ENCODE data around the gene SLC19A1. TPM values are rescaled to one million over a fixed set of nuclear protein-coding genes. Genes with fewer than 3 reads are reported as not detected.

The SLC19A1 gene
- total RNA-seq, 4 donors from 2014 or later, result 3.6 to 7.3 (median 5.0) TPM

GRCh38 chr21:45515241-45516061 lies 26.8 kb downstream of the SLC19A1 start:
- TF ChIP-seq POLR2A (IDR thresholded peaks at IDR 0.05) (no peak), CTCF (IDR thresholded peaks at IDR 0.05) (no peak)
- DNase-seq (ENCODE audit: low spot score in 2 of 2), result peak in 1 of 2 donors; percentile 70
- H3K4me3 ChIP-seq (ENCODE audit: low read depth, poor library complexity, severe bottlenecking), result no peak overlapping the region
- whole genome bisulfite sequencing, 2 donors, result 88 to 89% methylated on average over 27 to 31 of the region's 31 CpGs
- intact Hi-C loops (cut with DNase I; ENCODE audit: low total_unique reads), result no loop called here

- intact Hi-C loops (cut with DNase I; ENCODE audit: low total_unique reads), result no loop called here
- TF ChIP-seq CTCF (IDR thresholded peaks at IDR 0.05) (no peak), POLR2A (IDR thresholded peaks at IDR 0.05) (no peak)
- DNase-seq (ENCODE audit: low spot score in 2 of 2), result peak in 1 of 2 donors; percentile 50
- 87 to 93% methylated on average over 19 to 21 of the region's 22 CpGs for WGBS, 2 donors
- no peak overlapping the region for H3K4me3 ChIP-seq (ENCODE audit: low read depth, poor library complexity, severe bottlenecking)
Measured at GRCh38 chr21:45514311-45515021, 27.8 kb downstream of the SLC19A1 start.

DNA sequence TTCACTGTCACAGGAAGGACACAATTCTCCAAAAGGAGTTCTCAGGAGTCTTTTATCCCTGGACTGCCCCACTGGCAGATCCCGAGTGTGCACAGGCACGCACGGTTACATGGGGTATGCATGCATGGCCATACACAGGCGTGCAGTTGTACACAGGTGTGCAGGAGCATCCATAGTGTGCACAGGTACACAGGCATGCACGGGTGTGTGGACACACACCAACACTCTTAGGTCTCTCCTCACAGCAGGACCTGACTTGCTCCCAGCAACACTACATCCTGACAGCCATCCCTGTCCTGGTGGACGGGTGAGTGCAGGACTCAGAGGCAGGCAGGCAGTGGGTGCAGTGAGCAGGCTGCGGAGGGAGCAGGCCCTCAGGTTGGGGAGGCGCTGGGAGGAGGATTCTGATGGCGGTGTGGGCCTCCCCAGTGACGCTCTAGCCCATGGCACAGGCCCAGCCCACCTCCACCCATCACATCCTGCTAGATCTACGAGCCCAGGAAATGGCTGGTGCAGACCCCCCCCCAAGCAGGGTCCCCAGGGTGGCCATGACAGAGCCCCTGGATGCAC lies 28.4 kb downstream of the SLC19A1 start:
- DNase-seq (ENCODE audit: low spot score in 2 of 2), result peak in 1 of 2 donors; percentile 68
- no peak overlapping the region for H3K4me3 ChIP-seq (ENCODE audit: low read depth, poor library complexity, severe bottlenecking)
- WGBS, 2 donors, result 73 to 78% methylated on average over 9 to 11 of the region's 11 CpGs
- TF ChIP-seq POLR2A (IDR thresholded peaks at IDR 0.05) (no peak), CTCF (IDR thresholded peaks at IDR 0.05) (no peak)
- intact Hi-C loops (cut with DNase I; ENCODE audit: low total_unique reads), result no loop called here

DNA sequence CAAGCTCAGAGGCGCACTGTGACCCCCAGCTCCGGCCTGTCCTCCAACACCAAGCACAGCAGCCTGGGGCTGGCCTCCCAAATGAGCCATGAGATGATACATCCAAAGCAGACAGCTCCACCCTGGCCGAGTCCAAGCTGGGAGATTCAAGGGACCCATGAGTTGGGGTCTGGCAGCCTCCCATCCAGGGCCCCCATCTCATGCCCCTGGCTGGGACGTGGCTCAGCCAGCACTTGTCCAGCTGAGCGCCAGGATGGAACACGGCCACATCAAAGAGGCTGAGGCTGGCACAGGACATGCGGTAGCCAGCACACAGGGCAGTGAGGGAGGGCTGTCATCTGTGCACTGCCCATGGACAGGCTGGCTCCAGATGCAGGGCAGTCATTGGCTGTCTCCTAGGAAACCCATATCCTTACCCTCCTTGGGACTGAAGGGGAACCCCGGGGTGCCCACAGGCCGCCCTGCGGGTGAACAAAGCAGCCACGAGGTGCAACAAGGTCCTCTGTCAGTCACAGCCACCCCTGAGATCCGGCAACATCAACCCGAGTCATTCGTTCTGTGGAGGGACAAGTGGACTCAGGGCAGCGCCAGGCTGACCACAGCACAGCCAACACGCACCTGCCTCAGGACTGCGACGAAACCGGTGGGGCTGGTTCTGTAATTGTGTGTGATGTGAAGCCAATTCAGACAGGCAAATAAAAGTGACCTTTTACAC lies 29.1 kb downstream of the SLC19A1 start:
- H3K4me3 ChIP-seq (ENCODE audit: low read depth, poor library complexity, severe bottlenecking), result no peak overlapping the region
- DNase-seq (ENCODE audit: low spot score in 2 of 2), result no peak
- intact Hi-C loops (cut with DNase I; ENCODE audit: low total_unique reads), result no loop called here
- 56 to 77% methylated on average over 12 to 17 of the region's 19 CpGs for WGBS, 2 donors
- no peak for TF ChIP-seq POLR2A (IDR thresholded peaks at IDR 0.05)
- TF ChIP-seq CTCF (IDR thresholded peaks at IDR 0.05), result no peak

- TF ChIP-seq POLR2A (IDR thresholded peaks at IDR 0.05), result no peak
- WGBS, 2 donors, result 84 to 86% methylated on average over 8 of the region's 8 CpGs
- no peak overlapping the region for H3K4me3 ChIP-seq (ENCODE audit: low read depth, poor library complexity, severe bottlenecking)
- peak in 1 of 2 donors; percentile 75 for DNase-seq (ENCODE audit: low spot score in 2 of 2)
- intact Hi-C loops (cut with DNase I; ENCODE audit: low total_unique reads), result no loop called here
Measured at GRCh38 chr21:45512626-45513002, 29.6 kb downstream of the SLC19A1 start.
